SK-N-SH treated with all-trans-retinoic acid at 6 μM for 48 hours (cell line): ENCODE results near the gene EIF2A.

Experiments
- ATAC-seq: fragments of 200-7000 bp; cut with Tn5 transposase; 3 replicates; pipeline ENCODE4 v1.9.1; 2020; ENCODE audit warnings: mild to moderate bottlenecking, moderate library complexity
- ARNTL ChIP-seq: fragments of 450-650 bp; formaldehyde crosslinking; IDR thresholded peaks from 2 replicates; pipeline ENCODE4 v1.5.0; 2020; ENCODE audit warnings: low read depth, mild to moderate bottlenecking, moderate library complexity, borderline replicate concordance
- BACH2 ChIP-seq: fragments of 250-450 bp; sonication (Bioruptor Pico); IDR thresholded peaks from 2 replicates; pipeline ENCODE4 v1.9.0; 2021; ENCODE audit warnings: mild to moderate bottlenecking, borderline replicate concordance
- CREB5 ChIP-seq: fragments of 250-450 bp; sonication (Bioruptor Pico); IDR thresholded peaks from 2 replicates; pipeline ENCODE4 v1.5.1; 2020; ENCODE audit warnings: low read depth, mild to moderate bottlenecking, moderate library complexity
- CSDC2 ChIP-seq: fragments of 250-450 bp; sonication (Bioruptor Pico); IDR thresholded peaks from 2 replicates; pipeline ENCODE4 v1.5.0; 2020; ENCODE audit warnings: mild to moderate bottlenecking, moderate library complexity
- CSRNP3 ChIP-seq: fragments of 250-450 bp; sonication (Bioruptor Pico); IDR thresholded peaks from 2 replicates; pipeline ENCODE4 v1.5.1; 2021; ENCODE audit warnings: mild to moderate bottlenecking, moderate library complexity
- ESRRG ChIP-seq: fragments of 250-450 bp; sonication (Bioruptor Pico); IDR thresholded peaks from 2 replicates; pipeline ENCODE4 v1.6.1; 2021; ENCODE audit warnings: mild to moderate bottlenecking
- GLIS3 ChIP-seq: fragments of 250-450 bp; sonication (Bioruptor Pico); IDR thresholded peaks from 2 replicates; pipeline ENCODE4 v1.5.0; 2020; ENCODE audit warnings: mild to moderate bottlenecking, moderate library complexity
- ISL1 ChIP-seq: fragments of 250-450 bp; sonication (Bioruptor Pico); IDR thresholded peaks from 2 replicates; pipeline ENCODE4 v2.1.2; 2022; ENCODE audit warnings: mild to moderate bottlenecking, moderate library complexity
- OSR1 ChIP-seq: fragments of 250-450 bp; sonication (Bioruptor Pico); IDR thresholded peaks from 2 replicates; pipeline ENCODE4 v1.8.0; 2022; ENCODE audit warnings: moderate library complexity, mild to moderate bottlenecking, inconsistent platforms
- PATZ1 ChIP-seq: fragments of 250-450 bp; sonication (Bioruptor Pico); IDR thresholded peaks from 2 replicates; pipeline ENCODE4 v1.8.0; 2020; ENCODE audit warnings: mild to moderate bottlenecking, moderate library complexity, borderline replicate concordance
- POU6F1 ChIP-seq: fragments of 250-450 bp; sonication (Bioruptor Pico); IDR thresholded peaks from 2 replicates; pipeline ENCODE4 v1.8.0; 2021; ENCODE audit warnings: low read depth, mild to moderate bottlenecking, moderate library complexity, borderline replicate concordance
- PPARA ChIP-seq: fragments of 250-450 bp; sonication (Bioruptor Pico); IDR thresholded peaks from 2 replicates; pipeline ENCODE4 v1.5.0; 2020; ENCODE audit warnings: mild to moderate bottlenecking, borderline replicate concordance
- RARB ChIP-seq: fragments of 250-450 bp; sonication (Bioruptor Pico); IDR thresholded peaks from 2 replicates; pipeline ENCODE4 v1.8.0; 2021; ENCODE audit warnings: mild to moderate bottlenecking, moderate library complexity
- SNAI2 ChIP-seq: fragments of 250-450 bp; sonication (Bioruptor Pico); IDR thresholded peaks from 2 replicates; pipeline ENCODE4 v1.5.0; 2020; ENCODE audit warnings: mild to moderate bottlenecking, moderate library complexity
- TCF4 ChIP-seq: fragments of 250-450 bp; sonication (Bioruptor Pico); IDR thresholded peaks from 2 replicates; pipeline ENCODE4 v1.8.0; 2021; ENCODE audit warnings: mild to moderate bottlenecking, moderate library complexity, borderline replicate concordance
- TOX ChIP-seq: fragments of 250-450 bp; sonication (Bioruptor Pico); IDR thresholded peaks from 2 replicates; pipeline ENCODE4 v1.8.0; 2021; ENCODE audit warnings: mild to moderate bottlenecking, moderate library complexity, borderline replicate concordance
- TSHZ2 ChIP-seq: fragments of 250-450 bp; sonication (Bioruptor Pico); IDR thresholded peaks from 2 replicates; pipeline ENCODE4 v1.5.0; 2020; ENCODE audit warnings: mild to moderate bottlenecking, moderate library complexity
- ZC3H10 ChIP-seq: fragments of 250-450 bp; sonication (Bioruptor Pico); IDR thresholded peaks from 2 replicates; pipeline ENCODE4 v1.5.1; 2021; ENCODE audit warnings: mild to moderate bottlenecking, moderate library complexity
- ZFP30 ChIP-seq: fragments of 450-650 bp; formaldehyde crosslinking; IDR thresholded peaks from 2 replicates; pipeline ENCODE4 v1.5.0; 2022; ENCODE audit warnings: mild to moderate bottlenecking, moderate library complexity
- ZNF565 ChIP-seq: fragments of 450-650 bp; formaldehyde crosslinking; conservative IDR thresholded peaks from 2 replicates; pipeline ENCODE4 v1.5.0; 2020; ENCODE audit warnings: low read depth, mild to moderate bottlenecking, moderate library complexity
- ZNF70 ChIP-seq: fragments of 450-650 bp; formaldehyde crosslinking; IDR thresholded peaks from 2 replicates; pipeline ENCODE4 v1.5.0; 2020; ENCODE audit warnings: mild to moderate bottlenecking, moderate library complexity

EIF2A gene

GRCh38 chr3:150556792-150557191, 10.2 kb downstream of the EIF2A start:
- no peak for TF ChIP-seq ZC3H10 (CRISPR knock-in tag)
- TF ChIP-seq ZFP30: no peak
- TF ChIP-seq CREB5 (CRISPR knock-in tag): no peak
- TF ChIP-seq TOX (CRISPR knock-in tag): no peak
- TF ChIP-seq RARB (CRISPR knock-in tag): no peak
- TF ChIP-seq BACH2 (CRISPR knock-in tag): no peak
- TF ChIP-seq CSRNP3 (CRISPR knock-in tag): no peak
- TF ChIP-seq TCF4: no peak
- no peak for TF ChIP-seq TSHZ2 (CRISPR knock-in tag)
- no peak for TF ChIP-seq ARNTL
- no peak for TF ChIP-seq ISL1 (CRISPR knock-in tag)
- TF ChIP-seq, all 23 proteins: peak for 0
- ATAC-seq: no peak

- TF ChIP-seq OSR1 (CRISPR knock-in tag) (no peak), TOX (CRISPR knock-in tag) (no peak), CSDC2 (CRISPR knock-in tag) (no peak), PATZ1 (CRISPR knock-in tag) (no peak), SNAI2 (CRISPR knock-in tag) (no peak), PPARA (CRISPR knock-in tag) (no peak), RARB (CRISPR knock-in tag) (no peak), ZFP30 (no peak), GLIS3 (CRISPR knock-in tag) (no peak), TSHZ2 (CRISPR knock-in tag) (no peak), BACH2 (CRISPR knock-in tag) (no peak), ZC3H10 (CRISPR knock-in tag) (no peak), ZNF565 (no peak), POU6F1 (CRISPR knock-in tag) (no peak), TCF4 (no peak), ISL1 (CRISPR knock-in tag) (no peak), ESRRG (CRISPR knock-in tag) (no peak), ZNF70 (CRISPR knock-in tag) (no peak), ARNTL (no peak)
These were observed 11.1 kb downstream of the EIF2A start for GRCh38 chr3:150557725-150558124.

More at GRCh38 chr3:150557725-150558124, 11.1 kb downstream of the EIF2A start:
- no peak for ATAC-seq
